Fibroblast of lung (primary cell): ENCODE data around the gene KHK. TPM values are rescaled to one million over a fixed set of nuclear protein-coding genes. Genes with fewer than 3 reads are reported as not detected.
"Not testable (repeated sequence)": the region's sequence is repeated elsewhere in the genome, so short reads cannot be mapped to it uniquely, and the experiment has no call there.

Experiments
- DNase-seq, 2 donors: peaks; one replicate each; pipeline versions ENCODE4 v3.0.0 to v3.0.0-alpha.2; 2010; ENCODE audit warnings: low read depth in 2 of 2
- H2AFZ ChIP-seq: 2 replicates; pipeline ENCODE4 v1.5.1; 2012; ENCODE audit warnings: low read length, control low read depth, inconsistent platforms
- H3K27ac ChIP-seq: 2 replicates; pipeline ENCODE4 v1.5.1; 2011; ENCODE audit warnings: low read length, control low read depth; ENCODE audit not compliant: insufficient read depth
- H3K27me3 ChIP-seq: 2 replicates; pipeline ENCODE4 v1.5.1; 2011; ENCODE audit warnings: mild to moderate bottlenecking, low read length; ENCODE audit not compliant: control insufficient read depth, insufficient read depth
- H3K36me3 ChIP-seq: 2 replicates; pipeline ENCODE4 v1.5.1; 2011; ENCODE audit warnings: low read length; ENCODE audit not compliant: control insufficient read depth, insufficient read depth
- H3K4me1 ChIP-seq: 2 replicates; pipeline ENCODE4 v1.5.1; 2011; ENCODE audit warnings: low read length; ENCODE audit not compliant: control insufficient read depth, insufficient read depth; ENCODE audit errors: extremely low read depth
- H3K4me2 ChIP-seq: 2 replicates; pipeline ENCODE4 v1.5.1; 2011; ENCODE audit warnings: low read length, control low read depth; ENCODE audit not compliant: insufficient read depth; ENCODE audit errors: extremely low read depth
- H3K4me3 ChIP-seq, 4 experiments: fragments of 200-600 bp in 1 of 4; sonication (generic) in 1 of 4; replicated peaks in 1 of 4; 2 replicates each; pipeline ENCODE4 v1.5.1; 2011 to 2016; ENCODE audit warnings: low read length in 4 of 4, low read depth in 3 of 4, mild to moderate bottlenecking in 3 of 4, control low read depth in 2 of 4, inconsistent platforms in 1 of 4, mixed read lengths in 1 of 4; ENCODE audit not compliant: insufficient read depth in 1 of 4; ENCODE audit errors: control extremely low read depth in 1 of 4
- H3K79me2 ChIP-seq: 2 replicates; pipeline ENCODE4 v1.5.1; 2012; ENCODE audit warnings: mild to moderate bottlenecking, low read length, inconsistent platforms; ENCODE audit not compliant: control insufficient read depth, insufficient read depth
- H3K9ac ChIP-seq: 2 replicates; pipeline ENCODE4 v1.5.1; 2011; ENCODE audit warnings: mild to moderate bottlenecking, low read length, control low read depth; ENCODE audit not compliant: insufficient read depth
- H3K9me3 ChIP-seq: 2 replicates; pipeline ENCODE4 v1.5.1; 2012; ENCODE audit warnings: low read depth, low read length; ENCODE audit not compliant: control insufficient read depth, insufficient read depth
- H4K20me1 ChIP-seq: 2 replicates; pipeline ENCODE4 v1.5.1; 2011; ENCODE audit warnings: low read length; ENCODE audit not compliant: control insufficient read depth, insufficient read depth; ENCODE audit errors: extremely low read depth
- EZH2 ChIP-seq: IDR thresholded peaks from 2 replicates; pipeline ENCODE4 v1.5.1; 2012; ENCODE audit warnings: low read length, control low read depth, mild to moderate bottlenecking; ENCODE audit errors: missing control alignments
- polyA plus RNA-seq, 2 donors: library from polyadenylated mRNA; depleted of rRNA in 1 of 2; stranded (reverse) in 1 of 2; unstranded in 1 of 2; fragments of >200 nt; gene quantifications; 2 replicates each; pipeline ENCODE4 v1.2.1, GENCODE V29; 2011 to 2012; ENCODE audit warnings: missing spikeins in 1 of 2
- total RNA-seq: library from RNA; depleted of rRNA; stranded (reverse); fragments of >200 nt; gene quantifications from 2 replicates; pipeline ENCODE4 v1.2.1, GENCODE V29; 2014
- TF ChIP-seq, protein P1 (sequence below), 2 donors: IDR thresholded peaks in 1 of 2; conservative IDR thresholded peaks in 1 of 2; 1 replicate in 1 of 2; 2 replicates in 1 of 2; pipeline ENCODE4 v1.5.1; 2011 to 2012; ENCODE audit warnings: low read length in 2 of 2, control low read depth in 1 of 2, inconsistent platforms in 1 of 2, low read depth in 1 of 2, mild to moderate bottlenecking in 1 of 2

The KHK gene
- total and polyA plus RNA-seq, 2 donors (not counting 1 experiment from before 2014, with no cell fraction given), result 0.17 to 1.3 TPM

GRCh38 chr2:27074738-27075565 lies 11.6 kb upstream of the KHK start:
- peak in 1 of 2 donors; percentile 59 for DNase-seq
- peaks cover 29% of the 10 kb centered on the region for H3K79me2 ChIP-seq
- H4K20me1 ChIP-seq, result no peaks in the 10 kb centered on the region
- no peak for TF ChIP-seq EZH2
- TF ChIP-seq, protein P1, sequence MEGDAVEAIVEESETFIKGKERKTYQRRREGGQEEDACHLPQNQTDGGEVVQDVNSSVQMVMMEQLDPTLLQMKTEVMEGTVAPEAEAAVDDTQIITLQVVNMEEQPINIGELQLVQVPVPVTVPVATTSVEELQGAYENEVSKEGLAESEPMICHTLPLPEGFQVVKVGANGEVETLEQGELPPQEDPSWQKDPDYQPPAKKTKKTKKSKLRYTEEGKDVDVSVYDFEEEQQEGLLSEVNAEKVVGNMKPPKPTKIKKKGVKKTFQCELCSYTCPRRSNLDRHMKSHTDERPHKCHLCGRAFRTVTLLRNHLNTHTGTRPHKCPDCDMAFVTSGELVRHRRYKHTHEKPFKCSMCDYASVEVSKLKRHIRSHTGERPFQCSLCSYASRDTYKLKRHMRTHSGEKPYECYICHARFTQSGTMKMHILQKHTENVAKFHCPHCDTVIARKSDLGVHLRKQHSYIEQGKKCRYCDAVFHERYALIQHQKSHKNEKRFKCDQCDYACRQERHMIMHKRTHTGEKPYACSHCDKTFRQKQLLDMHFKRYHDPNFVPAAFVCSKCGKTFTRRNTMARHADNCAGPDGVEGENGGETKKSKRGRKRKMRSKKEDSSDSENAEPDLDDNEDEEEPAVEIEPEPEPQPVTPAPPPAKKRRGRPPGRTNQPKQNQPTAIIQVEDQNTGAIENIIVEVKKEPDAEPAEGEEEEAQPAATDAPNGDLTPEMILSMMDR (conservative IDR thresholded peaks at IDR 0.05 in 1 of 2, IDR thresholded peaks at IDR 0.05 in 1 of 2; ENCODE audit: low read depth in 1 of 2, low read length in 2 of 2), result no peak
- H3K27ac ChIP-seq, result no peak overlapping the region
- H3K27me3 ChIP-seq, result no peaks in the 10 kb centered on the region
- H2AFZ ChIP-seq, result no peak overlapping the region
- H3K36me3 ChIP-seq, result no peaks in the 10 kb centered on the region
- H3K9ac ChIP-seq, result no peak overlapping the region
- no peak overlapping the region for H3K4me2 ChIP-seq
- H3K4me1 ChIP-seq, result peaks cover 27% of the 10 kb centered on the region
- no peak overlapping the region for H3K4me3 ChIP-seq
- H3K9me3 ChIP-seq, result no peaks in the 10 kb centered on the region

DNA sequence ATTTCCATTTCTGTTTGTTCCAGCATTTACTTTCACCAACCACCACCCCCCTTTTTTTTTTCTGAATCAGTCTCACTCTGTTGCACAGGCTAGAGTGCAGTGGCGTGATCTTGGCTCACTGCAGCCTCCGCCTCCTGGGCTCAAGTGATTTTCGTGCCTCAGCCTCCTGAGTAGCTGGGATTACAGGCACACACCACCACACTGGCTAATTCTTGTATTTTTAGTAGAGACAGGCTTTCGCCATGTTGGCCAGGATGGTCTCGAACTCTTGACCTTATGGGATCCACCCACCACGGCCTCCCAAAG lies 11.1 kb upstream of the KHK start:
- not testable (repeated sequence) for H2AFZ ChIP-seq, H3K4me3 ChIP-seq, H3K27ac ChIP-seq

GRCh38 chr2:27076323-27076722 lies 10.2 kb upstream of the KHK start:
- Histone ChIP-seq H3K9me3 (no peaks in the 10 kb centered on the region), H3K27me3 (no peaks in the 10 kb centered on the region), H3K36me3 (peaks cover 4% of the 10 kb centered on the region), H3K4me1 (peaks cover 37% of the 10 kb centered on the region), H2AFZ (no peak overlapping the region), H4K20me1 (no peaks in the 10 kb centered on the region), H3K27ac (no peak overlapping the region), H3K4me3 (no peak overlapping the region), H3K4me2 (no peak overlapping the region), H3K9ac (no peak overlapping the region), H3K79me2 (peaks cover 26% of the 10 kb centered on the region)
- TF ChIP-seq, protein P1 (conservative IDR thresholded peaks at IDR 0.05 in 1 of 2, IDR thresholded peaks at IDR 0.05 in 1 of 2; ENCODE audit: low read depth in 1 of 2, low read length in 2 of 2), result no peak
- TF ChIP-seq EZH2, result no peak
- no peak for DNase-seq

More for the DNA sequence above, 11.1 kb upstream of the KHK start:
- not testable (repeated sequence) for H3K27me3 ChIP-seq, DNase-seq, H3K9me3 ChIP-seq, H3K9ac ChIP-seq, H4K20me1 ChIP-seq, H3K4me2 ChIP-seq, H3K36me3 ChIP-seq
- peaks cover 32% of the 10 kb centered on the region for H3K4me1 ChIP-seq
- H3K79me2 ChIP-seq, result peaks cover 29% of the 10 kb centered on the region
